Raji (cell line): ENCODE results near the gene HDAC10.

Source experiments
- POLR2A ChIP-seq: IDR thresholded peaks from 2 replicates; pipeline ENCODE4 v1.6.1; 2011; ENCODE audit warnings: low read depth, low read length, control low read depth; ENCODE audit not compliant: insufficient read depth

The HDAC10 gene, protein sequence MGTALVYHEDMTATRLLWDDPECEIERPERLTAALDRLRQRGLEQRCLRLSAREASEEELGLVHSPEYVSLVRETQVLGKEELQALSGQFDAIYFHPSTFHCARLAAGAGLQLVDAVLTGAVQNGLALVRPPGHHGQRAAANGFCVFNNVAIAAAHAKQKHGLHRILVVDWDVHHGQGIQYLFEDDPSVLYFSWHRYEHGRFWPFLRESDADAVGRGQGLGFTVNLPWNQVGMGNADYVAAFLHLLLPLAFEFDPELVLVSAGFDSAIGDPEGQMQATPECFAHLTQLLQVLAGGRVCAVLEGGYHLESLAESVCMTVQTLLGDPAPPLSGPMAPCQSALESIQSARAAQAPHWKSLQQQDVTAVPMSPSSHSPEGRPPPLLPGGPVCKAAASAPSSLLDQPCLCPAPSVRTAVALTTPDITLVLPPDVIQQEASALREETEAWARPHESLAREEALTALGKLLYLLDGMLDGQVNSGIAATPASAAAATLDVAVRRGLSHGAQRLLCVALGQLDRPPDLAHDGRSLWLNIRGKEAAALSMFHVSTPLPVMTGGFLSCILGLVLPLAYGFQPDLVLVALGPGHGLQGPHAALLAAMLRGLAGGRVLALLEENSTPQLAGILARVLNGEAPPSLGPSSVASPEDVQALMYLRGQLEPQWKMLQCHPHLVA

GRCh38 chr22:50250555-50251476, at the start of gene HDAC10:
HDAC10 (minus strand) TSS chr22:50251265; CDS start chr22:50251032, 233 bp downstream.
- TF ChIP-seq POLR2A, result peak; percentile 76

GRCh38 chr22:50300620-50301257, 49.7 kb upstream of the HDAC10 start:
- no peak for TF ChIP-seq POLR2A

DNA sequence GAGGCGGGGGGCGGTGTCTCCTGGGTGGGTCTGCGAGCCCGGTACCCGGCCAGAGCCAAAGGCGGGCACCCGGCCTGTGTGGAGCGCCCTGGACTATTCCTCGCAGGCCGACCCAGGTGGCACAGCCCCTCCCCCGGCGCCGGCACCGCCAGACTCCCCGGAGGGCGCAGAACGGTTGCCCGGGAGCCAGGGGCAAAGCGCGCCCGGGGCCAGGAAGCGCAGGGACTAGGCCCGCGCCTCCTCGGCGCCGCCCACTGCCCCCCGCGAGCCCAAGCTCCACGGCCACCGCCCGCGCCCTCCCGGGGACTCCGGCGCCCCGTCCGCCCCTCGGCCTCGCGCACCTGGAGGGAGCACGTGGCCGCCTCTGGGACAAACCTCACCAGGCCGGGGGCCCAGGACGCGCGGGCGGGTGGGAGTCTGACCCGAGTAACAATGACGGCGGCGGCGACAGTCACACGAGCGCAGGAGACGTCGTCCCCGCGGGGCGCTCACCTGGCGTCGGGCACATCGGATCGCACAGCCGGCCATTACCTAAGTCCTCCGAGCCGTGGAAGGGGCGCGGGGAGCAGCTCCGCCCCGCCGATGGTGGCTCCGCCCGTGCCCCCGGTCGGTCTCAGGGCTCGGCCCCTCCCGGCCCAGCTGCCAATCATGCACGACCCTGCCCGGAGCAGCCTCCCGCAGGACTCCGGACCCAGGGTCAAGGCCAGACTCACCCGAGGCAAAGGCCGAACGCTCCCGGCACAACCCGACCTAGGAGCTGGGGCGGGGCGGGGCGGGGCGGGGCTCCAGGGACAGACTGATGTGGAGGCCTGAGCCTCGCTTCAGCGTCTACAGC, 48.9 kb upstream of the HDAC10 start:
- TF ChIP-seq POLR2A, result no peak

DNA sequence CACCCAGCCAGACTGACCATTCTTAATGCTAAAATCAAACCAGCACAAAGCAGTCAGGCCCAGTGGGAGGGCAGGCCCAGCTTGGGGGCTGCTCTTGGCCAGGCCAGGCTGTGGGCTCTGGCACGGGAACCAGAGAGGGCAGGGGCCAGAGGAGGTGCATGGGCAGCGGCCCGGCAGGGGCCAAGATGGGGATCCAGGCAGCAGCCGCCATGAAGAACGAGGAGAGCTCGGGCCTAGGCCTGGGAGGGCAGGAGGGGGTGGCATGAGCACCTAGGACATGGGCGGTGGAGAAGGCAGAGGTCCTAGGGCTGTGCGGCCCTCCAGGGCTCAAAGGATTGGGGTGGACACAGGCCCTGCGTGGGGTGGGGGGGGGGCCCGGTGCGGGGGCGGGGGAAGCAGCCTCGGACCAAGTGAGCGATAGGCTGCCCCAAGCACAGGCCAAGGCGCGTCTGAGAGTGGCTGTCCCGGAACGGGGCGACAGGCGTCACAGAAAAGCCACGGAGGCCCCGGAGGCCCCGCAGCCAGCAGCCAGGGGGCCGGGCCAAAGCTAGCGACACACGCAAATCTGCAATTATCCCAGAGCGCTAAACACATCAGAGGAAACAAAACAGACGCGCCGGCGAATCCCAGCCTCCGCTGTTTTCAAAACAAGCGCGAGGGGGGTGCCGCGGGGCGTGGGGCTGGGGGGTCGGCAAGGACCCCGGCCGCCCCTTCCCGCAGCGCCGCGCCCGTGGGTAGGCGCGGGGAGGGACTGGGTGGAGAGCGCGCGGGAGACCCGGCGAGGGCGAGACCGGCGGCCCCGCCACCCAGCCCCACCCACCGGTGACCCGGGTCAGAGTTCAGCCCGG, 48.1 kb upstream of the HDAC10 start:
- no peak for TF ChIP-seq POLR2A

GRCh38 chr22:50298266-50298637, 47.2 kb upstream of the HDAC10 start:
- TF ChIP-seq POLR2A, result no peak

DNA sequence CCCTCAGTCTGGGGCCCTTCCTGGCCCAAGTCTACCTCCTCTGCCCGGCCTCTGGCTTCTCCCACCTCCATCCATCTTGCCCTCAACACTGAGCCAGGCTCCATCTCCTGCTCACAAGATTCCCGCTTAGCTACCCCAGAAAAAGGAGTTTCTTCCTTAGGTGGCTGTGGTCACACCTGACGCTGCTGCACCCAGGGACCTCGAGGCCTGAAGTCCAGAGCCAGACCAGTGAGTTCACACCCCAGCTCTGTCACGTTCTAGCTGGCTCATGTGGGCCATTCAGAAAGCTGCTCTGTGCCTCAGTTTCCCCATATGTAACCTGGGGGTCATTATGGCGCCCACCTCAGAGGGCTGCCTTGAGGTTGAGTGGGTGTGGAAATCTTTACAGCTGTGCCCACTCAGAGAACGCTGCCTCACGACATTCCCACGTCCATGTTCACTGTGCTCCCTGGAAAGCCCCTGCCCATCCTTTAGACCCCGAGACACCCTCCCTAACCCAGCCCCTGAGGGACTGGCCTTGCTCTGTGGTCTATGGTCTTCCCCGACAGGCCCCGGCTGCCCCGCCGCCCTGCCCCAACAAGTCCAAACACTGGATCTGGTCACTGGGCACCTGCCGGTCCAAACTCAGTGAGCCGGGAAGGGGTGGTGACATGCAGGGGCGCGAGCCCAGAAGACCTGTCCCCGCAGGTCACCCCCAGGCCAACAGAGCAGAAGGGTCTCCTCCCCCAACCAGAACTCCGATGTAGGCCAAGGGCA, 46.6 kb upstream of the HDAC10 start:
- no peak for TF ChIP-seq POLR2A

- TF ChIP-seq POLR2A, result no peak
Measured at GRCh38 chr22:50296658-50297490, 45.8 kb upstream of the HDAC10 start.

- no peak for TF ChIP-seq POLR2A
Measured at GRCh38 chr22:50294319-50294656, 43.2 kb upstream of the HDAC10 start.

DNA sequence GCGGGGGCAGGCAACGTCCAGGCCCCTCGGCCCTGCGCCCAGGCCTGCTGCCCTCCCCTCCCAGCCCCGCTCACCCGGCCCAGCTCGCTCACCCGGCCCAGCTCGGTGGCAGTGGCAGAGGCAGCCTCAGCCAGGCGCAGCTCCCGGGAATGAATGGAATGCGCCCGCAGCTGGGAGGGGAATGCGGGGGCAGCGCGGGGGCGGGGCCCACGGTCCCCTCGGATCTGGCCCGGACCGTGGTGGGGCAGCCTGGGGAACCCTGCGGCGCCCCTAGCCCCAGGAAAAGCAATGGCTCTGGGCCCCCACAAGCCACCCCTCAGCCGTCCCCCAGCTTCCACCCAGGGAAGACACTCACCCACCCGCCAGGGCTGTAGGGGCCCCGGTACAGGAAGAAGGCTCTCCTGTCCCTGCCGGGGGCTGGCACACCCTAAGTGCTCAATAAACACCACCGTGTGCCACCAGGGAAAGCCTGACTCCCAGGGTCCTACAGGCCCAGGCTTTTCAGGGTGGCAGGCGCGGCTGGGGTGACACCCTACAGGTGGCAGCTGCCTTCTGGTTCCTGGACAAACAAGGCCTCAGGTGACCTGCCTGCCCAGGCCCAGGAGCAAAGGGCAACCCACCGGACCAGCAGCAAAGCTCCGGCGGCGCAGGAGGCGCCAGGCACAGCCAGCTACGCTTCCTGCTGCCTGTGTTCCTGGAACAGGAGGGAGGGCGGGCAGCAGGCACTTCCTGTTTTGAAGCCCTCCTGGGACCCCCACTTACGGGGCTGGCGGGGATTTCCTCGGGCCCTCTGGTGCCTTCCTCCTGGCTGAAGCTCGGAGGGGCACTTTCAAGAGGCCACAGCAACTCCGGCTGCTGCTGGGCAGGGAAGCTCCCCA, 42.6 kb upstream of the HDAC10 start:
- TF ChIP-seq POLR2A, result no peak

DNA sequence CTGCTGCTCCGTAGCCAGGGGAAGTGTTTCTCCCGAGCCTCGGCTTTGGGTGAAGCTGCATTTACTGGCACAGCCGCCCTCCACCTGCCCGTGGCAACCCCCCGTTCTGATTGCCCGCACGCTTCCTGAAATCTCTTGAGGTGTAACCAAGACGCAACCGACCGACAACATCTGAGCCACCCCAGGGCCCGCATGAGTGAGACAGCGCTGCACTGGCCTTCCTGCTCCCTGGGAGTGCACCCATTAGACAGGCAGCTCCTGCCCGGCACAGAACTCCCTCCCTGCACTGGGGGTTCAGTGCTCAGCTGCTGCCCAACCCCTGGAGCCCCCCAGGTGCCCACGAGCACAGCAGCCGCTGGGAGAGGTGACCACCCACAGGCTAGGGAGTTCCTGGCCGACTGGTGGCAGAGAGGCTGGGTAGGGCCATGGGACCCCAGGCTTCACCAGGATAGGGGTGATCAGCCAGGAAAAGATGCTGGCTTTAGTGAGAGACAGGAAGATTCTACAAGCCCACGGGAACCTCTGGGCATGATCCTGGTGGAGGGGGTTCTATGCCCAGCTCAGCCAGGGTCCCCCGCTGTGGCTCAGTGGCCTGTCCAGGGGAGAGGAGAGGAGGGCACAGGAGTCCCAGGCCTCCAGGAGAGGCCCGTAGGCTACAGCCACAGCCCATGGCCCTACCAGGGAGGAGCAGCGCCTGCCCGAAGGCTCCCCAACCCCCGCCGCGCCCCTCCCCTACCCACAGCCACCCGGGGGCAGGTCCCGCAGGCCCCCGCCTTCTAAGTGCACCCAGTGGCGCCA, 41.8 kb upstream of the HDAC10 start:
- TF ChIP-seq POLR2A, result peak; percentile 42; the same call in 1 of the 2 replicates
